Measurements from ENCODE around the gene ENKD1. TPM values are rescaled to one million over a fixed set of nuclear protein-coding genes. Genes with fewer than 3 reads are reported as not detected.

The ENKD1 gene
- total and polyA plus RNA-seq, 5 donors from 2014 or later = 0.65 to 2.9 (median 1.9) TPM

DNA sequence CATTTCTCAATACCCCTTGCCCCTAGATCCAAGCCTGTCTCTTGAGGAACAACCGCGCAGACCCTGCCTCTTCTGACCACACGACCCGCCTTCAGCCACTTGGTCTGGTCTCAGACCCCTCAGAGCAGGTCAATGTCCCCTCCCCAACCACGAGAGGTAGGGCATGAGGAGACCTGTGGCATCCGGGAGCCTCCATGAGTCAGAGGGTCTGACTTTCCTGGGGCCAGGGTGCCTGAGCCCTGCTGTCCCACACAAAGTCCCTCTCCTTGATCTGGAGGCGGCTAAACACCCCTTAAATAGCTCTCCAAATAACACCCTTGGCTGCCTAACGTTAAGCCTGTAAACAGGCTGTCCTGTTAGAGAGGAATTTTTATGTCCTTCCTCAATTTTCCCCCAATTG lies 16.5 kb downstream of the ENKD1 start:
- Histone ChIP-seq H3K27me3 (ENCODE audit: control insufficient read depth, insufficient read depth, low read length) (no peaks in the 10 kb centered on the region), H3K4me1 (ENCODE audit: control insufficient read depth, insufficient read depth, low read length, poor library complexity, severe bottlenecking) (peaks cover 22% of the 10 kb centered on the region), H3K27ac (ENCODE audit: insufficient read depth, low read length, poor library complexity, severe bottlenecking) (no peak overlapping the region), H3K4me3 (ENCODE audit: low read depth, low read length) (no peak overlapping the region), H3K9me3 (ENCODE audit: control insufficient read depth in 2 of 2, low read length in 2 of 2) (no peaks in the 10 kb centered on the region), H3K36me3 (ENCODE audit: control insufficient read depth, insufficient read depth, low read length) (peaks cover 56% of the 10 kb centered on the region)
- Mint-ChIP-seq H3K36me3 (peaks cover 23% of the 10 kb centered on the region), H3K4me3 (peak overlapping the region in 1 of 4 donors; percentile 70), H3K27ac (peak overlapping the region in 2 of 3 donors; percentile 9 to 92), H3K9me3 (no peaks in the 10 kb centered on the region), H3K4me1 (peaks cover 0 to 33% (median 9%) of the 10 kb centered on the region in 4 donors), H3K27me3 (no peaks in the 10 kb centered on the region)
- ATAC-seq (ENCODE audit: low read depth in 2 of 2) (no peak), DNase-seq (no peak)

DNA sequence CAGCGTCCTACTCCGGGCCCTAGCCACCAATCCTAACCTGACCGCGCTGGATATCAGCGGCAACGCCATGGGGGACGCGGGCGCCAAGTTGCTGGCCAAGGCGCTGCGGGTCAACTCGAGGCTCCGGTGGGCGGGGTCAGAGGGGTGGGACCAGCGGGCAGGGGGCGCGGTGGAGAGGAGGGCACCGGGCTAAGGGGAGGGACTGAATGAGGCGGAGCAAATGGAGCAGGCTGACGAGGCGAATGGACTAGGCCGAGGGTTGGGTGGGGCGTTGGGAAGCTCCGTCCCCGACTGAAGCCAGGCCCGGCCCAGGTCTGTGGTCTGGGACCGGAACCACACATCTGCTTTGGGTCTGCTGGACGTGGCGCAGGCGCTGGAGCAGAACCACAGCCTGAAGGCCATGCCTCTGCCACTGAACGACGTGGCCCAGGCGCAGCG lies 17.0 kb downstream of the ENKD1 start:
- H3K36me3 Mint-ChIP-seq = peaks cover 23% of the 10 kb centered on the region

DNA sequence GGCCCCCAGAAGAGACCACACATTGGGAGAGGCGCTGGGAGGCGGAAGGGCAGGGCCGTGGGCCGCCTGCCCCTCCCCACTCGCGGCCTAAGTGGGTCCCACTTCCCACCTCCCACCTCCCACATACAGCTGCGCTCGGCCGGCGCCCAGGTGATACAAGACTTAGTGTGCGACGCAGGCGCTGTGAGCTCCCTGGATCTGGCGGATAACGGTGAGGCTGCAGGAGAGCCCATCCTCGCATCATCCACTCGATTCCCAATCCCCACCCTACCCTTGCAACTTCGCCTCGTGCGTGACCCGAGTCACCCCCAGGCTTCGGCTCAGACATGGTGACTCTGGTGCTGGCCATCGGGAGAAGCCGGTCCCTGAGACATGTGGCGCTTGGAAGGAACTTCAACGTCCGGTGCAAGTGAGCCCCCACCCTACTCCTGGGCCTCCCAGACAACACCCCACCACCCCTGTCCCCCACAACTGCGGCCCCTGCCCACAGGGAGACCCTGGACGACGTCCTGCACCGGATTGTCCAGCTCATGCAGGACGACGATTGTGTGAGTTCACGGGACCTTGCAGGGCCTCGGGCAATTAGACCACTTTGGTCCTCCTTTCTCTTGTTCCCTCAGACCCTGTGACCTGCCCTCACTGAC lies 17.7 kb downstream of the ENKD1 start:
- DNase-seq (no peak), ATAC-seq (ENCODE audit: low read depth in 2 of 2) (no peak)
- Mint-ChIP-seq H3K9me3 (no peaks in the 10 kb centered on the region), H3K4me1 (peaks cover 0 to 40% (median 9%) of the 10 kb centered on the region in 4 donors), H3K27ac (no peak overlapping the region), H3K27me3 (no peaks in the 10 kb centered on the region), H3K36me3 (peaks cover 23% of the 10 kb centered on the region), H3K4me3 (peak overlapping the region in 1 of 4 donors; percentile 15)
- Histone ChIP-seq H3K4me1 (ENCODE audit: control insufficient read depth, insufficient read depth, low read length, poor library complexity, severe bottlenecking) (peaks cover 23% of the 10 kb centered on the region), H3K27me3 (ENCODE audit: control insufficient read depth, insufficient read depth, low read length) (no peaks in the 10 kb centered on the region), H3K4me3 (ENCODE audit: low read depth, low read length) (no peak overlapping the region), H3K27ac (ENCODE audit: insufficient read depth, low read length, poor library complexity, severe bottlenecking) (no peak overlapping the region), H3K9me3 (ENCODE audit: control insufficient read depth in 2 of 2, low read length in 2 of 2) (no peaks in the 10 kb centered on the region), H3K36me3 (ENCODE audit: control insufficient read depth, insufficient read depth, low read length) (peaks cover 47% of the 10 kb centered on the region)

More for the DNA sequence above, 17.0 kb downstream of the ENKD1 start:
- Mint-ChIP-seq H3K9me3 (no peaks in the 10 kb centered on the region), H3K4me1 (peaks cover 0 to 35% (median 9%) of the 10 kb centered on the region in 4 donors), H3K4me3 (peak overlapping the region in 1 of 4 donors; percentile 15), H3K27me3 (no peaks in the 10 kb centered on the region), H3K27ac (no peak overlapping the region)
- Histone ChIP-seq H3K4me1 (ENCODE audit: control insufficient read depth, insufficient read depth, low read length, poor library complexity, severe bottlenecking) (peaks cover 23% of the 10 kb centered on the region), H3K9me3 (ENCODE audit: control insufficient read depth in 2 of 2, low read length in 2 of 2) (no peaks in the 10 kb centered on the region), H3K27ac (ENCODE audit: insufficient read depth, low read length, poor library complexity, severe bottlenecking) (no peak overlapping the region), H3K4me3 (ENCODE audit: low read depth, low read length) (no peak overlapping the region), H3K27me3 (ENCODE audit: control insufficient read depth, insufficient read depth, low read length) (no peaks in the 10 kb centered on the region), H3K36me3 (ENCODE audit: control insufficient read depth, insufficient read depth, low read length) (peaks cover 51% of the 10 kb centered on the region)
- DNase-seq (no peak), ATAC-seq (ENCODE audit: low read depth in 2 of 2) (no peak)

GRCh38 chr16:67648088-67648763 lies 18.3 kb downstream of the ENKD1 start:
- Histone ChIP-seq H3K4me3 (ENCODE audit: low read depth, low read length) (no peak overlapping the region), H3K36me3 (ENCODE audit: control insufficient read depth, insufficient read depth, low read length) (peaks cover 47% of the 10 kb centered on the region), H3K9me3 (ENCODE audit: control insufficient read depth in 2 of 2, low read length in 2 of 2) (no peaks in the 10 kb centered on the region), H3K4me1 (ENCODE audit: control insufficient read depth, insufficient read depth, low read length, poor library complexity, severe bottlenecking) (peaks cover 23% of the 10 kb centered on the region), H3K27me3 (ENCODE audit: control insufficient read depth, insufficient read depth, low read length) (no peaks in the 10 kb centered on the region), H3K27ac (ENCODE audit: insufficient read depth, low read length, poor library complexity, severe bottlenecking) (no peak overlapping the region)
- ATAC-seq (ENCODE audit: low read depth in 2 of 2) = no peak
- H3K4me1 Mint-ChIP-seq = peaks cover 0 to 42% (median 9%) of the 10 kb centered on the region in 4 donors
- H3K36me3 Mint-ChIP-seq = peaks cover 23% of the 10 kb centered on the region
- no peaks in the 10 kb centered on the region for H3K9me3 Mint-ChIP-seq
- H3K4me3 Mint-ChIP-seq = no peak overlapping the region
- no peak for DNase-seq
- no peak overlapping the region for H3K27ac Mint-ChIP-seq
- H3K27me3 Mint-ChIP-seq = no peaks in the 10 kb centered on the region

DNA sequence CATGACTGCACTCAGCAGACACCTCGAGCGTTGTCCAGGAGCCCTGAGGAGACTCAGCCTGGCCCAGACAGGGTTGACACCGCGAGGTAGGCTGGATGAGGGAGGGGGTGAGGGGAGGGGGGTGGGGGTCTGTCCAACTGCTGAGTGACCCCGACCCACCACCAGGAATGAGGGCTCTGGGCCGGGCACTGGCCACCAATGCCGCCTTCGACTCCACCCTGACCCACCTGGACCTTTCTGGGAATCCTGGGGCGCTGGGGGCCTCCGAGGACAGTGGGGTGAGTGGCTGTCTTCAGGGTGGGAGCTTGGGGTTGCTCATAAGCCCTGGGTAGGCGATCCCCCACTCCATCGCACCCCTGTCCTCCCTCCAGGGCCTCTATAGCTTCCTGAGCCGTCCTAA lies 18.9 kb downstream of the ENKD1 start:
- H3K27me3 Mint-ChIP-seq = no peaks in the 10 kb centered on the region
- no peaks in the 10 kb centered on the region for H3K9me3 Mint-ChIP-seq
- Histone ChIP-seq H3K4me3 (ENCODE audit: low read depth, low read length) (no peak overlapping the region), H3K4me1 (ENCODE audit: control insufficient read depth, insufficient read depth, low read length, poor library complexity, severe bottlenecking) (peaks cover 23% of the 10 kb centered on the region), H3K27ac (ENCODE audit: insufficient read depth, low read length, poor library complexity, severe bottlenecking) (no peak overlapping the region), H3K9me3 (ENCODE audit: control insufficient read depth in 2 of 2, low read length in 2 of 2) (no peaks in the 10 kb centered on the region), H3K36me3 (ENCODE audit: control insufficient read depth, insufficient read depth, low read length) (peaks cover 47% of the 10 kb centered on the region), H3K27me3 (ENCODE audit: control insufficient read depth, insufficient read depth, low read length) (no peaks in the 10 kb centered on the region)
- peaks cover 23% of the 10 kb centered on the region for H3K36me3 Mint-ChIP-seq
- no peak for DNase-seq
- H3K4me3 Mint-ChIP-seq = no peak overlapping the region
- ATAC-seq (ENCODE audit: low read depth in 2 of 2) = no peak
- peaks cover 0 to 42% (median 9%) of the 10 kb centered on the region in 4 donors for H3K4me1 Mint-ChIP-seq
- H3K27ac Mint-ChIP-seq = no peak overlapping the region

- Mint-ChIP-seq H3K27me3 (no peaks in the 10 kb centered on the region), H3K9me3 (no peaks in the 10 kb centered on the region), H3K36me3 (peaks cover 21% of the 10 kb centered on the region), H3K27ac (no peak overlapping the region), H3K4me1 (peaks cover 0 to 41% (median 9%) of the 10 kb centered on the region in 4 donors), H3K4me3 (peak overlapping the region in 1 of 4 donors; percentile 46)
- Histone ChIP-seq H3K4me3 (ENCODE audit: low read depth, low read length) (no peak overlapping the region), H3K27ac (ENCODE audit: insufficient read depth, low read length, poor library complexity, severe bottlenecking) (no peak overlapping the region), H3K36me3 (ENCODE audit: control insufficient read depth, insufficient read depth, low read length) (peaks cover 44% of the 10 kb centered on the region), H3K4me1 (ENCODE audit: control insufficient read depth, insufficient read depth, low read length, poor library complexity, severe bottlenecking) (peaks cover 23% of the 10 kb centered on the region), H3K9me3 (ENCODE audit: control insufficient read depth in 2 of 2, low read length in 2 of 2) (no peaks in the 10 kb centered on the region), H3K27me3 (ENCODE audit: control insufficient read depth, insufficient read depth, low read length) (no peaks in the 10 kb centered on the region)
- DNase-seq (no peak), ATAC-seq (ENCODE audit: low read depth in 2 of 2) (no peak)
Measured at GRCh38 chr16:67647111-67647651, 19.4 kb downstream of the ENKD1 start.

GRCh38 chr16:67645397-67646121 lies 21.0 kb downstream of the ENKD1 start:
- no peaks in the 10 kb centered on the region for H3K27me3 Mint-ChIP-seq
- Histone ChIP-seq H3K4me3 (ENCODE audit: low read depth, low read length) (peak overlapping the region; percentile 61), H3K9me3 (ENCODE audit: control insufficient read depth in 2 of 2, low read length in 2 of 2) (no peaks in the 10 kb centered on the region), H3K27me3 (ENCODE audit: control insufficient read depth, insufficient read depth, low read length) (no peaks in the 10 kb centered on the region), H3K4me1 (ENCODE audit: control insufficient read depth, insufficient read depth, low read length, poor library complexity, severe bottlenecking) (peaks cover 23% of the 10 kb centered on the region), H3K27ac (ENCODE audit: insufficient read depth, low read length, poor library complexity, severe bottlenecking) (peak overlapping the region; percentile 83), H3K36me3 (ENCODE audit: control insufficient read depth, insufficient read depth, low read length) (peaks cover 29% of the 10 kb centered on the region)
- H3K36me3 Mint-ChIP-seq = peaks cover 8% of the 10 kb centered on the region
- peak overlapping the region; percentile 71 to 87 (median 79) for H3K27ac Mint-ChIP-seq
- DNase-seq = no peak
- no peaks in the 10 kb centered on the region for H3K9me3 Mint-ChIP-seq
- peak overlapping the region; percentile 85 to 92 (median 88) for H3K4me3 Mint-ChIP-seq
- ATAC-seq (ENCODE audit: low read depth in 2 of 2) = peak; percentile 8 to 14
- peaks cover 0 to 30% (median 5%) of the 10 kb centered on the region in 4 donors for H3K4me1 Mint-ChIP-seq

Data from CD4-positive, CD25-positive, alpha-beta regulatory T cell (primary cell).